Measurements from ENCODE around the gene DES.
"Not testable (repeated sequence)": the region's sequence is repeated elsewhere in the genome, so short reads cannot be mapped to it uniquely, and the experiment has no call there.

Gene DES

GRCh38 chr2:219418155-219419011, at the start of gene DES:
Gene DES (plus strand): TSS chr2:219418377. CDS start chr2:219418463, 86 bp downstream.
- in situ Hi-C loops (cut with MboI; ENCODE audit: low sequenced_read_pairs), result no loop called here

DNA sequence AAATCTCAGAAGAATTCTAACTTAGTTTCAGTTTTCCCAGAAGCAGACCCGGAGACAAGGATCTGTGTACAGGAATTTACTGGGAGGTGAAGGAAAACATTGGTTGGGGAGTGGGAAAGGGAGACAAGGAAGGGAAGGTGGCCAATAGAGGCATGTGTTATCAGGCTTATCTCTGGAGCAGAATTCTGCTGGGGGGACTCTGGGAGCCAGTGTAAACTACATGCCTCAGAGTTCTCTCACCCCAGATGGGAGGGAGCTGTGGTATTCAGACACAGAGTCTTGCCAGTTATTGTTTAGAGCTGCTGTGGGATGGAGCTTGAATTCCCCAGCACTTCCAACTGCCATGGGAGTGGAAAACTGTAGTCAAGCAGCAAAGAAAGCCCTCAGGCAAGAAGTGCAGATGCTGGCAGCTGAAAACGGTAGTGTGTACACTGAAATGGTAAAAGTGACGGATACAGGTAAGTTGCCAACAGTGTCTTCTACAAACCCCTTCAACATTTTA, 49.4 kb upstream of the DES start:
- in situ Hi-C loops (cut with MboI; ENCODE audit: low sequenced_read_pairs), result no loop called here

DNA sequence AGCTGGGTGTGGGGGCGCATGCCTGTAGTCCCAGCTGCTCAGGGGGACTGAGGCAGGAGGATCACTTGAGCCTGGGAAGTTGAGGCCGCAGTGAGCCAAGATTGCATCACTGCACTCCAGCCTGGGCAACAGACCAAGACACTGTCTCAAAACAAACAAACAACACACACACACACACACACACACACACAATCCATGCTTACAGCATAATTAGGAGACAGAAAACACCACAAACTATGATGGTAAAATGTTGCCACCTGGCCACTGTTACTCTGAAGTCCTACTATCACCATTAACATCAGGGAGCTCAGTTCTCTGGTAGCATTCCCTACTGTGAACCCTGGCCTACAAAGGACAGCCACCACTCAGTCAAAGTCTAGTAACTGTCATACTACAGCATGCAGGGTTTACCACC, 48.7 kb upstream of the DES start:
- in situ Hi-C loops (cut with MboI; ENCODE audit: low sequenced_read_pairs), result no loop called here

GRCh38 chr2:219378163-219378851, 39.9 kb upstream of the DES start:
- in situ Hi-C loops (cut with MboI; ENCODE audit: low sequenced_read_pairs), result no loop called here

DNA sequence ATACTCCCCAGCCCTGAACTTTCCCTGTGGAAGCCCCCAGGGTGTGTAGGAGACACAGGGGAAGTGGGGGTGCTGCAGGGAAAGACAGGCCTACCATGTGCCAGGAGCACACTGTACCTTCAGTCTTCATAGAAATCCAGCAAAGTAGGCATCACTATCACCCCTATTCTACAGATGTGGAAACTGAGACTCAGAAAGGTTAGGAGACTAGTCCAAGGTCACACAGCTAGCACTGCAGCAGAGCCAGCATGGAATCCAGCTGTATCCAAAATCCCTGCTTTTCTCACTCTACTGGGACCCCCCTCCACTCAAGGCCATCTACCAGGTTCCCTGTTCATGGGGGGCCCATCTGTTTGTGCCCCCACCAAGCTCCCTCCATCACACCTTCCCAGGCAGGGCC, 37.3 kb upstream of the DES start:
- in situ Hi-C loops (cut with MboI; ENCODE audit: low sequenced_read_pairs), result no loop called here

GRCh38 chr2:219381448-219381847, 36.7 kb upstream of the DES start:
- in situ Hi-C loops (cut with MboI; ENCODE audit: low sequenced_read_pairs), result no loop called here

GRCh38 chr2:219384083-219384713, 34.0 kb upstream of the DES start:
- in situ Hi-C loops (cut with MboI; ENCODE audit: low sequenced_read_pairs), result no loop called here

GRCh38 chr2:219384859-219385258, 33.3 kb upstream of the DES start:
- in situ Hi-C loops (cut with MboI; ENCODE audit: low sequenced_read_pairs), result no loop called here

GRCh38 chr2:219385958-219386520, 32.1 kb upstream of the DES start:
- in situ Hi-C loops (cut with MboI; ENCODE audit: low sequenced_read_pairs), result no loop called here

- in situ Hi-C loops (cut with MboI; ENCODE audit: low sequenced_read_pairs), result no loop called here
Observed at GRCh38 chr2:219386532-219387280, 31.5 kb upstream of the DES start.

DNA sequence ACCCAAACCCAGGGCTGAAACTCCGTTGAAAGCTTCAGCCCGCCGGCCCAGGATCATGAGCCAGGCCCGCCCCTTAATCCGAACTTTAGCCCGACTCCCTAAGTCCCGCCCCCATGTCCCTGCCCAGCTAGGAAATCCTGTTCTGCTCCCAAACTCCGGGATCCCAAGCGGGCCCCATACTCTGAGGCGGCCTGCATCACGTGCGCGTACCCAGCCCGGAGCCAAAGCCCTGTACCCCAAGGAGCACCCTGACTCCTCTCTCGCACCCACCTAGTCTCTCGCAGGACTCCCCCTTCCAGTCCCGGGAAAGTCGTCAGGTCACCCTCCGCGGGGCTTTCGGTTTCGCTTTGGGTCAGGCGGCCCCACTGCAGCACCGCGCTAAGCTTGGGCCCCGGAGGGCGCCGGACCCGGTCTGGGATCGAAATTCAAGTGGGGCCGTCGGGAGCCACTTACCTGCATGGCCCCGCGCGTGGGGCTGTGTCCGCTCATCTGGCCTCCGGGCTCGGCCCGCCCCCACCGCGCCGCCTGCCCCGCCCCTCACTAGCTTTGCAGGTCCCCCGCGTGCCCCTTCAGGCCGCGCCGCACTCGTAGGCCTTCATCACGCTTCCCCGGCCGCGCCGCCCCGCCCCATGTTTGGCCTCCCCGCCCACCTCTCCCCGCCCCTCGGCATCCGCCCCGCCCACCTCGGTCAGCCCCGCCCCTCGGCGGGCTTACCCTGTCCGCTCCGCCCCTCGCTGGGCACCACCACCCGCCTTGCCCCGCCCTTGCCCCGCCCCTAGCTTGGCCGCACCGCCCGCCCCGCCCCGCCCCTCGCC, 30.7 kb upstream of the DES start, which contains the start of gene DNPEP:
Gene DNPEP, minus strand, starts transcription at position 607 of the 815 bp plus-strand sequence. Its CDS starts 118 bp downstream, at position 489.
- in situ Hi-C loops (cut with MboI; ENCODE audit: low sequenced_read_pairs), result no loop called here

GRCh38 chr2:219388121-219388906, 29.9 kb upstream of the DES start:
- in situ Hi-C loops (cut with MboI; ENCODE audit: low sequenced_read_pairs), result no loop called here

GRCh38 chr2:219388907-219389156, 29.3 kb upstream of the DES start:
- in situ Hi-C loops (cut with MboI; ENCODE audit: low sequenced_read_pairs), result no loop called here

DNA sequence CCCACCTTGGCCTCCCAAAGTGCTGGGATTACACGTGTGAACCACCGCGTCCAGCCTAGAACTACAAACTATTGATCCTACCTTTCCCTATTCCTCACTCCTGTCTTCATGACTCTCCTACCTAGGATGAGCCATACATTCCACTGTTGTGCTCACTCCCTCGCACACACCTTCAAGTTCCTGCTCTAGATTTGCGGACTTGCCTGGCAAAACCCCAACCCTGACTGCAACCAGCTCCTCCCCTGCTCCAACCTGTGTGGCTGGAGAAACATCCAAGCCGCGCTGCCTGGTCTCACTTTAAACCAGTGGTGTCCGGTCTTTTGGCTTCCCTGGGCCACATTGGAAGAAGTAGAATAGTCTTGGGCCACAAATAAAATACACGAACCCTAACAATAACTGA, 25.4 kb upstream of the DES start:
- in situ Hi-C loops (cut with MboI; ENCODE audit: low sequenced_read_pairs), result no loop called here

DNA sequence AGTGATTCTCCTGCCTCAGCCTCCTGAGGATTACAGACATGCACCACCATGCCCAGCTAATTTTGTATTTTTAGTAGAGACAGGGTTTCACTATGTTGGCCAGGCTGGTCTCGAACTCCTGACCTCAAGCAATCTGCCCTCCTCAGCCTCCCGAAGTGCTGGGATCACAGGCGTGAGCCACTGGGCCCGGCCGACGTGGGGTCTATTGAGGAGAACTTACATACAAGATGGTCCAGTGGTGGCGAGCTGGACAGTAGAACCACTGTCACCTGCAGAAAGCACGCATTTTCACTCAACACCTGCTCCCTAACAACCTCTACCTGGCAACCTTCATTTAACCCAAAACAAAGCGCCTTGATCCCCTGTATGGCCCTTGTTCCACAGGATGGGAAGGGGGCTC, 23.1 kb upstream of the DES start:
- in situ Hi-C loops (cut with MboI; ENCODE audit: low sequenced_read_pairs), result not testable (repeated sequence)

- in situ Hi-C loops (cut with MboI; ENCODE audit: low sequenced_read_pairs), result no loop called here
Observed at GRCh38 chr2:219395609-219396008, 22.6 kb upstream of the DES start.

- in situ Hi-C loops (cut with MboI; ENCODE audit: low sequenced_read_pairs), result no loop called here
Observed at GRCh38 chr2:219396863-219397457, 21.2 kb upstream of the DES start.

- in situ Hi-C loops (cut with MboI; ENCODE audit: low sequenced_read_pairs), result no loop called here
Observed at GRCh38 chr2:219398721-219399363, 19.3 kb upstream of the DES start.
